WI38 (cell line): Measurements from ENCODE around the gene DPP8.
"Not testable (repeated sequence)": the region's sequence is repeated elsewhere in the genome, so short reads cannot be mapped to it uniquely, and the experiment has no call there.

Experiments
- H3K4me3 ChIP-seq: 2 replicates; pipeline ENCODE4 v1.5.1; 2011; ENCODE audit warnings: low read depth, mild to moderate bottlenecking, control low read depth, low read length
- TF ChIP-seq, protein P1 (sequence below): IDR thresholded peaks from 2 replicates; pipeline ENCODE4 v1.5.1; 2012; ENCODE audit warnings: low read depth, mild to moderate bottlenecking, control low read depth, low read length

Gene DPP8

GRCh38 chr15:65516997-65517865 is at the start of gene DPP8:
DPP8 (minus strand) TSS chr15:65517689; CDS start chr15:65512553, 5,136 bp downstream.
- TF ChIP-seq, protein P1, sequence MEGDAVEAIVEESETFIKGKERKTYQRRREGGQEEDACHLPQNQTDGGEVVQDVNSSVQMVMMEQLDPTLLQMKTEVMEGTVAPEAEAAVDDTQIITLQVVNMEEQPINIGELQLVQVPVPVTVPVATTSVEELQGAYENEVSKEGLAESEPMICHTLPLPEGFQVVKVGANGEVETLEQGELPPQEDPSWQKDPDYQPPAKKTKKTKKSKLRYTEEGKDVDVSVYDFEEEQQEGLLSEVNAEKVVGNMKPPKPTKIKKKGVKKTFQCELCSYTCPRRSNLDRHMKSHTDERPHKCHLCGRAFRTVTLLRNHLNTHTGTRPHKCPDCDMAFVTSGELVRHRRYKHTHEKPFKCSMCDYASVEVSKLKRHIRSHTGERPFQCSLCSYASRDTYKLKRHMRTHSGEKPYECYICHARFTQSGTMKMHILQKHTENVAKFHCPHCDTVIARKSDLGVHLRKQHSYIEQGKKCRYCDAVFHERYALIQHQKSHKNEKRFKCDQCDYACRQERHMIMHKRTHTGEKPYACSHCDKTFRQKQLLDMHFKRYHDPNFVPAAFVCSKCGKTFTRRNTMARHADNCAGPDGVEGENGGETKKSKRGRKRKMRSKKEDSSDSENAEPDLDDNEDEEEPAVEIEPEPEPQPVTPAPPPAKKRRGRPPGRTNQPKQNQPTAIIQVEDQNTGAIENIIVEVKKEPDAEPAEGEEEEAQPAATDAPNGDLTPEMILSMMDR, result peak; percentile 95
- peak within 1 kb of the TSS; percentile 98 for H3K4me3 ChIP-seq

GRCh38 chr15:65561934-65562333 is 44.4 kb upstream of the DPP8 start:
- H3K4me3 ChIP-seq, result no peak overlapping the region
- TF ChIP-seq, protein P1, result no peak

- H3K4me3 ChIP-seq, result no peak overlapping the region
These were observed 42.5 kb upstream of the DPP8 start for GRCh38 chr15:65559941-65560340.

DNA sequence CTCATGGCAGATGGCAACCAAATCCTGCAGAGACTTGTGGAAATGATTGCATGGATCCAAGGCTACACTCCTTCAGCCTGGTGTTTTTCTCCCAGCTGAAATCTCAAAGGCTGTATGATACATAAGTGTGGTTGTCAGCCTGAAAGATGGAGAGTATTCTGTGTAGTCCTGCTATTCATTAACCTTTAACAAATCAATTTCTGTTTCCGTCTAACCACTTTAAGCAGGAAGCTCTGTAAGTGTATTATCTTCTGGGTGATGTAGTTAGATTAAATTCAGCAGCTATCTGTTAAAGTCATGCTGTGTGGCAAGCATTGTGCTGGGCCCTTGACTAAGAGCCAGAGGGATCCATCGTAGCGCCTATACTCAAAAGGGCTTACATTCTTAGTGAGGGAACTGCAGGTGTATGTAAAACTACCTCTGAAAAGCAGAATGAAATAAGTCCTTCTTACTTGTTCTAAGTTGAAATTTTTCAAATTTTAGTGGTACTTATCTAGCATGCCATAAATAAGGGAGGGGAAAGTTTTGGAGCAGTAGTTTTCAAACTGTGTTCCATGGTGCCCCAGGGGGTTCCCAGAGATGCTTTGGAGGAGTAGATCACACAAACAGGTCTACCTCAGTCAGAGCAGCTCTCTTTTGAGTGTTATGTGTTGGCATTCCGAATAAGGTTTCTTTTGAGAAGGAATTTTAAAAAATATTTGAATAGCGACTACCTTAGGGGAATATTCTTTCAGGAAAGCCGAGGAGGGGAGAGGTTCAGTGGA is 41.7 kb upstream of the DPP8 start:
- no peak overlapping the region for H3K4me3 ChIP-seq
- TF ChIP-seq, protein P1, result no peak

More at GRCh38 chr15:65559941-65560340, 42.5 kb upstream of the DPP8 start:
- TF ChIP-seq, protein P1, result no peak

DNA sequence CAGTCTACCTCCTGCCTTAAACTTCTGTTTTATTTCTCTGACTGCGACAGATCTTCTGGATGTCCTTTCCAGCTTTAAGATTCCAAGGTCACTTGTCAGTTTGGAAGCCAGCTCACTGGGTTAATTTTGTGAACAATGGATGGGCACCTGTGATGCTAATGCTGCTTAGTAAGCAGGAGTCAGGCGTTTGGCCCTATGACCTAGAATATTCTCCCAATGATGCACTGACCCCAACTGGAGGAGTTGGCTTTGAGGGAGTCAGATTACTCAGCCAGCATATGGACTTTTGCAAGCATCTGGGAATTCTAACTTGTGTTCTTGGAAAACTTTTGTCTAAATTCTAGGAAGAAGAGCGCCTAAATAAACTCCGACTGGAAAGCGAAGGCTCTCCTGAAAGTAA is 40.8 kb upstream of the DPP8 start:
- TF ChIP-seq, protein P1, result no peak

GRCh38 chr15:65556622-65557021 is 39.1 kb upstream of the DPP8 start:
- TF ChIP-seq, protein P1, result no peak
- H3K4me3 ChIP-seq, result no peak overlapping the region

More for the DNA sequence above, 40.8 kb upstream of the DPP8 start:
- H3K4me3 ChIP-seq, result no peak overlapping the region

DNA sequence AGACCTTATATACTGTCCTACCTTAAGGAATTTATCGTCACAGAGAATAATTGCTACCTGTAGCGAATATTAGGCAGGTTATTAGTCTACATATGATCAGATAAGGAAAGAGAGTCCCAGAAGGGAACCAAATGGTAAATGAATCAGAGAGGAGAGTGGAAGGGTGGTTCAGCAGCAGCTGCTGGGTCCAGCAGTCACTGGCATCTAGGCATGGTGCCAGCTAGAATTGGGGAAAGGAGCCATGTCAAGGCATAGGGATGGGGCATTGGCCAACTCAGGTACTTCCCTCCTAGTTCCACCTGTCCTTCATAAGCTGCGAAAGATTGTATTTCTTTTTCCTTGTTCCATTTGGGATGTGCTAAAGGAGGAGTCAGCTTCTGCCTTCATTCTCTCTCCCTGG is 36.2 kb upstream of the DPP8 start:
- TF ChIP-seq, protein P1, result no peak
- H3K4me3 ChIP-seq, result no peak overlapping the region

- not testable (repeated sequence) for H3K4me3 ChIP-seq
These were observed 35.4 kb upstream of the DPP8 start for GRCh38 chr15:65552851-65553250.
